Astrocyte of the cerebellum (primary cell): ENCODE results near the gene EFNA2.

ENCODE experiments used
- DNase-seq: peaks from one replicate; pipeline ENCODE4 v3.0.0-alpha.2; 2011; ENCODE audit warnings: low read depth
- H3K4me3 ChIP-seq: 2 replicates; pipeline ENCODE4 v1.5.1; 2011; ENCODE audit warnings: mild to moderate bottlenecking, low read depth, low read length, moderate library complexity
- CTCF ChIP-seq: IDR thresholded peaks from 2 replicates; pipeline ENCODE4 v1.5.1; 2012; ENCODE audit warnings: low read length, low read depth, moderate library complexity, mild to moderate bottlenecking; ENCODE audit errors: missing control alignments
- in situ Hi-C: cut with HindIII; loops from 2 replicates; pipeline ENCODE4 v1.10.0; 2017; ENCODE audit warnings: low sequenced_read_pairs

The EFNA2 gene

GRCh38 chr19:1282588-1283206, 3.0 kb upstream of the EFNA2 start:
- DNase-seq: no peak
- in situ Hi-C loops: loop anchor here (5.0 kb wide), 2 partner anchors 40 to 130 kb away; no protein-coding TSS in a partner anchor
- TF ChIP-seq CTCF: no peak
- H3K4me3 ChIP-seq: no peak overlapping the region

- H3K4me3 ChIP-seq: no peak overlapping the region
- in situ Hi-C loops: loop anchor here (5.0 kb wide), 2 partner anchors 39 to 129 kb away; no protein-coding TSS in a partner anchor
- no peak for DNase-seq
- TF ChIP-seq CTCF: no peak
Observed at GRCh38 chr19:1283207-1283916, 2.3 kb upstream of the EFNA2 start.

GRCh38 chr19:1283917-1284292, 1.8 kb upstream of the EFNA2 start:
- in situ Hi-C loops: loop anchor here (5.0 kb wide), 2 partner anchors 38 to 128 kb away; no protein-coding TSS in a partner anchor
- no peak for TF ChIP-seq CTCF
- no peak overlapping the region for H3K4me3 ChIP-seq
- DNase-seq: no peak

GRCh38 chr19:1284293-1284978, 1.2 kb upstream of the EFNA2 start:
- in situ Hi-C loops: loop anchor here (5.0 kb wide), 2 partner anchors 38 to 128 kb away; no protein-coding TSS in a partner anchor

GRCh38 chr19:1284979-1285736, 515 bp upstream of the EFNA2 start:
- TF ChIP-seq CTCF: no peak
- no peak for DNase-seq
- no peak overlapping the region for H3K4me3 ChIP-seq
- in situ Hi-C loops: loop anchor here (5.0 kb wide), 2 partner anchors 37 to 127 kb away; no protein-coding TSS in a partner anchor

More at GRCh38 chr19:1284293-1284978, 1.2 kb upstream of the EFNA2 start:
- no peak for TF ChIP-seq CTCF
- DNase-seq: no peak
- no peak overlapping the region for H3K4me3 ChIP-seq
